K562 (cell line): Measurements from ENCODE around the gene MUC5B. TPM values are rescaled to one million over a fixed set of nuclear protein-coding genes. Genes with fewer than 3 reads are reported as not detected.

ENCODE experiments used
- ADNP ChIP-seq: fragments of 200-800 bp; sonication (Bioruptor generic); IDR thresholded peaks from 2 replicates; pipeline ENCODE4 v1.6.1; 2016; ENCODE audit warnings: missing genetic modification characterization, missing compliant biosample characterization
- ATF7 ChIP-seq: fragments of 450-650 bp; IDR thresholded peaks from 2 replicates; pipeline ENCODE4 v1.7.1; 2014; ENCODE audit warnings: mild to moderate bottlenecking, moderate library complexity
- BACH1 ChIP-seq: fragments of 200-800 bp; sonication (Bioruptor generic); IDR thresholded peaks from 2 replicates; pipeline ENCODE4 v1.6.1; 2016; ENCODE audit warnings: missing genetic modification characterization, missing compliant biosample characterization
- FOXA3 ChIP-seq, 2 experiments: fragments of 450-650 bp in 1 of 2; sonication (generic) in 1 of 2; formaldehyde crosslinking; IDR thresholded peaks in 1 of 2; conservative IDR thresholded peaks in 1 of 2; 2 replicates each; pipeline versions ENCODE4 v1.4.0 to v1.8.0; 2020 to 2022; ENCODE audit warnings: mild to moderate bottlenecking in 2 of 2, missing genetic modification reagents in 1 of 2
- FOXK1 ChIP-seq: sonication (generic); formaldehyde crosslinking; IDR thresholded peaks from 2 replicates; pipeline ENCODE4 v1.8.0; 2022; ENCODE audit warnings: missing genetic modification reagents, mild to moderate bottlenecking, borderline replicate concordance
- SMAD1 ChIP-seq: fragments of 150-350 bp; IDR thresholded peaks from 2 replicates; pipeline ENCODE4 v1.6.1; 2014; ENCODE audit warnings: low read length, low read depth; ENCODE audit not compliant: partially characterized antibody
- SNIP1 ChIP-seq: fragments of 450-650 bp; IDR thresholded peaks from 2 replicates; pipeline ENCODE4 v1.7.1; 2017; ENCODE audit warnings: low read depth, mild to moderate bottlenecking
- TBL1XR1 ChIP-seq, 2 experiments: IDR thresholded peaks; 2 replicates each; pipeline ENCODE4 v1.6.1; 2012; ENCODE audit warnings: improper control_type of control experiment in 2 of 2, low read length in 2 of 2, mild to moderate bottlenecking in 1 of 2
- polyA plus RNA-seq, 8 experiments: library from polyadenylated mRNA; depleted of rRNA in 4 of 8; stranded (reverse) in 5 of 8; unstranded in 3 of 8; fragments of >200 nt; fragmentation: Nextera tagmentation in 2 of 8; fragmentation: Illumina TruSeq in 1 of 8; extraction: Ambion mirVana in 2 of 8; extraction: Trizol in 1 of 8; gene quantifications; 2 replicates each; pipeline versions ENCODE4 v1.2.1 to v1.2.3, GENCODE V29; 2011 to 2014; ENCODE audit warnings: inconsistent platforms in 1 of 8, missing spikeins in 1 of 8
- total RNA-seq, 7 experiments: library from RNA; depleted of rRNA in 6 of 7; stranded (reverse); fragments of >200 nt in 6 of 7; fragmentation: Illumina TruSeq in 2 of 7; extraction: Trizol in 2 of 7; gene quantifications; 2 replicates each; pipeline versions ENCODE4 v1.2.1 to v1.2.3, GENCODE V29; 2011 to 2021; ENCODE audit warnings: low replicate concordance in 1 of 7
- TF ChIP-seq, protein P1 (sequence below): fragments of 450-650 bp; IDR thresholded peaks from 2 replicates; pipeline ENCODE4 v1.6.1; 2016; ENCODE audit warnings: mild to moderate bottlenecking
- TF ChIP-seq, protein P2 (sequence below): fragments of 450-650 bp; IDR thresholded peaks from 2 replicates; pipeline ENCODE4 v1.6.1; 2016; ENCODE audit warnings: mild to moderate bottlenecking, moderate library complexity
- TF ChIP-seq, protein P3 (sequence below), 2 experiments: fragments of 150-350 bp in 1 of 2; IDR thresholded peaks; 2 replicates each; pipeline ENCODE4 v1.6.1; 2012 to 2016; ENCODE audit warnings: low read depth in 2 of 2, low read length in 2 of 2, mild to moderate bottlenecking in 1 of 2, moderate library complexity in 1 of 2

MUC5B gene
- total and polyA plus RNA-seq, 9 of the 15 experiments (the other 6 are each of a cell fraction or from before 2014, with no cell fraction given) = 0.04 to 0.95 TPM; not detected in 7

DNA sequence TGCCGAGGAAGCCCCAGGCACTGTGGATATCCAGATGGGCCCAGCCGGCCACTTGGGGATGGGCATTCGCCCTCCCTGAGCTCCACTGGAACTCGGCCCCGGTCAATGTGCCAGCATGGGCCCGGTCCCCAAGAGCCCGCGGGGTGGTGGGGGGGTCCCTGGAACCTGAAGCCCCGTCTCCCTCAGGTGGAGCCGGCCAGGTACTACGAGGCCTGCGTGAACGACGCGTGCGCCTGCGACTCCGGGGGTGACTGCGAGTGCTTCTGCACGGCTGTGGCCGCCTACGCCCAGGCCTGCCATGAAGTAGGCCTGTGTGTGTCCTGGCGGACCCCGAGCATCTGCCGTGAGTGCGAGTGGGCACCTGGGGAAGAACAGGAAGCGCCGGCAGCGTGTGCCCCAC, 44.0 kb upstream of the MUC5B start (continued):
- TF ChIP-seq ATF7 (no peak), TBL1XR1 (IDR thresholded peaks at IDR 0.05; ENCODE audit: low read length in 2 of 2) (no peak), SMAD1 (no peak), BACH1 (tag) (no peak), FOXA3 (CRISPR knock-in tag; conservative IDR thresholded peaks at IDR 0.05 in 1 of 2, IDR thresholded peaks at IDR 0.05 in 1 of 2) (no peak), SNIP1 (no peak), ADNP (tag) (no peak), FOXK1 (CRISPR knock-in tag) (no peak)
- TF ChIP-seq, protein P1, sequence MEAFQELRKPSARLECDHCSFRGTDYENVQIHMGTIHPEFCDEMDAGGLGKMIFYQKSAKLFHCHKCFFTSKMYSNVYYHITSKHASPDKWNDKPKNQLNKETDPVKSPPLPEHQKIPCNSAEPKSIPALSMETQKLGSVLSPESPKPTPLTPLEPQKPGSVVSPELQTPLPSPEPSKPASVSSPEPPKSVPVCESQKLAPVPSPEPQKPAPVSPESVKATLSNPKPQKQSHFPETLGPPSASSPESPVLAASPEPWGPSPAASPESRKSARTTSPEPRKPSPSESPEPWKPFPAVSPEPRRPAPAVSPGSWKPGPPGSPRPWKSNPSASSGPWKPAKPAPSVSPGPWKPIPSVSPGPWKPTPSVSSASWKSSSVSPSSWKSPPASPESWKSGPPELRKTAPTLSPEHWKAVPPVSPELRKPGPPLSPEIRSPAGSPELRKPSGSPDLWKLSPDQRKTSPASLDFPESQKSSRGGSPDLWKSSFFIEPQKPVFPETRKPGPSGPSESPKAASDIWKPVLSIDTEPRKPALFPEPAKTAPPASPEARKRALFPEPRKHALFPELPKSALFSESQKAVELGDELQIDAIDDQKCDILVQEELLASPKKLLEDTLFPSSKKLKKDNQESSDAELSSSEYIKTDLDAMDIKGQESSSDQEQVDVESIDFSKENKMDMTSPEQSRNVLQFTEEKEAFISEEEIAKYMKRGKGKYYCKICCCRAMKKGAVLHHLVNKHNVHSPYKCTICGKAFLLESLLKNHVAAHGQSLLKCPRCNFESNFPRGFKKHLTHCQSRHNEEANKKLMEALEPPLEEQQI = no peak
- TF ChIP-seq, protein P2, sequence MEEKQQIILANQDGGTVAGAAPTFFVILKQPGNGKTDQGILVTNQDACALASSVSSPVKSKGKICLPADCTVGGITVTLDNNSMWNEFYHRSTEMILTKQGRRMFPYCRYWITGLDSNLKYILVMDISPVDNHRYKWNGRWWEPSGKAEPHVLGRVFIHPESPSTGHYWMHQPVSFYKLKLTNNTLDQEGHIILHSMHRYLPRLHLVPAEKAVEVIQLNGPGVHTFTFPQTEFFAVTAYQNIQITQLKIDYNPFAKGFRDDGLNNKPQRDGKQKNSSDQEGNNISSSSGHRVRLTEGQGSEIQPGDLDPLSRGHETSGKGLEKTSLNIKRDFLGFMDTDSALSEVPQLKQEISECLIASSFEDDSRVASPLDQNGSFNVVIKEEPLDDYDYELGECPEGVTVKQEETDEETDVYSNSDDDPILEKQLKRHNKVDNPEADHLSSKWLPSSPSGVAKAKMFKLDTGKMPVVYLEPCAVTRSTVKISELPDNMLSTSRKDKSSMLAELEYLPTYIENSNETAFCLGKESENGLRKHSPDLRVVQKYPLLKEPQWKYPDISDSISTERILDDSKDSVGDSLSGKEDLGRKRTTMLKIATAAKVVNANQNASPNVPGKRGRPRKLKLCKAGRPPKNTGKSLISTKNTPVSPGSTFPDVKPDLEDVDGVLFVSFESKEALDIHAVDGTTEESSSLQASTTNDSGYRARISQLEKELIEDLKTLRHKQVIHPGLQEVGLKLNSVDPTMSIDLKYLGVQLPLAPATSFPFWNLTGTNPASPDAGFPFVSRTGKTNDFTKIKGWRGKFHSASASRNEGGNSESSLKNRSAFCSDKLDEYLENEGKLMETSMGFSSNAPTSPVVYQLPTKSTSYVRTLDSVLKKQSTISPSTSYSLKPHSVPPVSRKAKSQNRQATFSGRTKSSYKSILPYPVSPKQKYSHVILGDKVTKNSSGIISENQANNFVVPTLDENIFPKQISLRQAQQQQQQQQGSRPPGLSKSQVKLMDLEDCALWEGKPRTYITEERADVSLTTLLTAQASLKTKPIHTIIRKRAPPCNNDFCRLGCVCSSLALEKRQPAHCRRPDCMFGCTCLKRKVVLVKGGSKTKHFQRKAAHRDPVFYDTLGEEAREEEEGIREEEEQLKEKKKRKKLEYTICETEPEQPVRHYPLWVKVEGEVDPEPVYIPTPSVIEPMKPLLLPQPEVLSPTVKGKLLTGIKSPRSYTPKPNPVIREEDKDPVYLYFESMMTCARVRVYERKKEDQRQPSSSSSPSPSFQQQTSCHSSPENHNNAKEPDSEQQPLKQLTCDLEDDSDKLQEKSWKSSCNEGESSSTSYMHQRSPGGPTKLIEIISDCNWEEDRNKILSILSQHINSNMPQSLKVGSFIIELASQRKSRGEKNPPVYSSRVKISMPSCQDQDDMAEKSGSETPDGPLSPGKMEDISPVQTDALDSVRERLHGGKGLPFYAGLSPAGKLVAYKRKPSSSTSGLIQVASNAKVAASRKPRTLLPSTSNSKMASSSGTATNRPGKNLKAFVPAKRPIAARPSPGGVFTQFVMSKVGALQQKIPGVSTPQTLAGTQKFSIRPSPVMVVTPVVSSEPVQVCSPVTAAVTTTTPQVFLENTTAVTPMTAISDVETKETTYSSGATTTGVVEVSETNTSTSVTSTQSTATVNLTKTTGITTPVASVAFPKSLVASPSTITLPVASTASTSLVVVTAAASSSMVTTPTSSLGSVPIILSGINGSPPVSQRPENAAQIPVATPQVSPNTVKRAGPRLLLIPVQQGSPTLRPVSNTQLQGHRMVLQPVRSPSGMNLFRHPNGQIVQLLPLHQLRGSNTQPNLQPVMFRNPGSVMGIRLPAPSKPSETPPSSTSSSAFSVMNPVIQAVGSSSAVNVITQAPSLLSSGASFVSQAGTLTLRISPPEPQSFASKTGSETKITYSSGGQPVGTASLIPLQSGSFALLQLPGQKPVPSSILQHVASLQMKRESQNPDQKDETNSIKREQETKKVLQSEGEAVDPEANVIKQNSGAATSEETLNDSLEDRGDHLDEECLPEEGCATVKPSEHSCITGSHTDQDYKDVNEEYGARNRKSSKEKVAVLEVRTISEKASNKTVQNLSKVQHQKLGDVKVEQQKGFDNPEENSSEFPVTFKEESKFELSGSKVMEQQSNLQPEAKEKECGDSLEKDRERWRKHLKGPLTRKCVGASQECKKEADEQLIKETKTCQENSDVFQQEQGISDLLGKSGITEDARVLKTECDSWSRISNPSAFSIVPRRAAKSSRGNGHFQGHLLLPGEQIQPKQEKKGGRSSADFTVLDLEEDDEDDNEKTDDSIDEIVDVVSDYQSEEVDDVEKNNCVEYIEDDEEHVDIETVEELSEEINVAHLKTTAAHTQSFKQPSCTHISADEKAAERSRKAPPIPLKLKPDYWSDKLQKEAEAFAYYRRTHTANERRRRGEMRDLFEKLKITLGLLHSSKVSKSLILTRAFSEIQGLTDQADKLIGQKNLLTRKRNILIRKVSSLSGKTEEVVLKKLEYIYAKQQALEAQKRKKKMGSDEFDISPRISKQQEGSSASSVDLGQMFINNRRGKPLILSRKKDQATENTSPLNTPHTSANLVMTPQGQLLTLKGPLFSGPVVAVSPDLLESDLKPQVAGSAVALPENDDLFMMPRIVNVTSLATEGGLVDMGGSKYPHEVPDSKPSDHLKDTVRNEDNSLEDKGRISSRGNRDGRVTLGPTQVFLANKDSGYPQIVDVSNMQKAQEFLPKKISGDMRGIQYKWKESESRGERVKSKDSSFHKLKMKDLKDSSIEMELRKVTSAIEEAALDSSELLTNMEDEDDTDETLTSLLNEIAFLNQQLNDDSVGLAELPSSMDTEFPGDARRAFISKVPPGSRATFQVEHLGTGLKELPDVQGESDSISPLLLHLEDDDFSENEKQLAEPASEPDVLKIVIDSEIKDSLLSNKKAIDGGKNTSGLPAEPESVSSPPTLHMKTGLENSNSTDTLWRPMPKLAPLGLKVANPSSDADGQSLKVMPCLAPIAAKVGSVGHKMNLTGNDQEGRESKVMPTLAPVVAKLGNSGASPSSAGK = no peak
- TF ChIP-seq, protein P3, sequence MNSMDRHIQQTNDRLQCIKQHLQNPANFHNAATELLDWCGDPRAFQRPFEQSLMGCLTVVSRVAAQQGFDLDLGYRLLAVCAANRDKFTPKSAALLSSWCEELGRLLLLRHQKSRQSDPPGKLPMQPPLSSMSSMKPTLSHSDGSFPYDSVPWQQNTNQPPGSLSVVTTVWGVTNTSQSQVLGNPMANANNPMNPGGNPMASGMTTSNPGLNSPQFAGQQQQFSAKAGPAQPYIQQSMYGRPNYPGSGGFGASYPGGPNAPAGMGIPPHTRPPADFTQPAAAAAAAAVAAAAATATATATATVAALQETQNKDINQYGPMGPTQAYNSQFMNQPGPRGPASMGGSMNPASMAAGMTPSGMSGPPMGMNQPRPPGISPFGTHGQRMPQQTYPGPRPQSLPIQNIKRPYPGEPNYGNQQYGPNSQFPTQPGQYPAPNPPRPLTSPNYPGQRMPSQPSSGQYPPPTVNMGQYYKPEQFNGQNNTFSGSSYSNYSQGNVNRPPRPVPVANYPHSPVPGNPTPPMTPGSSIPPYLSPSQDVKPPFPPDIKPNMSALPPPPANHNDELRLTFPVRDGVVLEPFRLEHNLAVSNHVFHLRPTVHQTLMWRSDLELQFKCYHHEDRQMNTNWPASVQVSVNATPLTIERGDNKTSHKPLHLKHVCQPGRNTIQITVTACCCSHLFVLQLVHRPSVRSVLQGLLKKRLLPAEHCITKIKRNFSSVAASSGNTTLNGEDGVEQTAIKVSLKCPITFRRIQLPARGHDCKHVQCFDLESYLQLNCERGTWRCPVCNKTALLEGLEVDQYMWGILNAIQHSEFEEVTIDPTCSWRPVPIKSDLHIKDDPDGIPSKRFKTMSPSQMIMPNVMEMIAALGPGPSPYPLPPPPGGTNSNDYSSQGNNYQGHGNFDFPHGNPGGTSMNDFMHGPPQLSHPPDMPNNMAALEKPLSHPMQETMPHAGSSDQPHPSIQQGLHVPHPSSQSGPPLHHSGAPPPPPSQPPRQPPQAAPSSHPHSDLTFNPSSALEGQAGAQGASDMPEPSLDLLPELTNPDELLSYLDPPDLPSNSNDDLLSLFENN (IDR thresholded peaks at IDR 0.05; ENCODE audit: low read depth in 2 of 2, low read length in 2 of 2) = no peak
